GM12891 (cell line): Measurements from ENCODE around the gene PRDM16.

Experiments used
- DNase-seq: peaks from one replicate; pipeline ENCODE4 v3.0.0; 2011; ENCODE audit warnings: low spot score; ENCODE audit not compliant: insufficient read length
- FAIRE-seq: peaks from 2 replicates; lab custom pipeline; 2011; peaks lifted over from hg19 to GRCh38; lab: Jason Lieb, UNC
- PAX5 ChIP-seq: IDR thresholded peaks from 2 replicates; pipeline ENCODE4 v1.6.1; 2011; ENCODE audit warnings: low read length, moderate library complexity, mild to moderate bottlenecking; ENCODE audit not compliant: insufficient read depth, severe bottlenecking
- POLR2A ChIP-seq: IDR thresholded peaks from 2 replicates; pipeline ENCODE4 v1.6.1; 2011; ENCODE audit warnings: low read depth, low read length, control low read depth
- POLR2AphosphoS5 ChIP-seq: IDR thresholded peaks from 2 replicates; pipeline ENCODE4 v1.6.1; 2011; ENCODE audit warnings: low read depth, low read length, control low read depth
- POU2F2 ChIP-seq: IDR thresholded peaks from 2 replicates; pipeline ENCODE4 v1.6.1; 2011; ENCODE audit warnings: low read depth, mild to moderate bottlenecking, control low read depth, low read length, moderate library complexity
- SPI1 ChIP-seq: IDR thresholded peaks from 2 replicates; pipeline ENCODE4 v1.6.1; 2011; ENCODE audit warnings: low read depth, low read length, control low read depth
- TAF1 ChIP-seq: IDR thresholded peaks from 2 replicates; pipeline ENCODE4 v1.6.1; 2011; ENCODE audit warnings: low read depth, low read length, control low read depth

PRDM16 gene

GRCh38 chr1:3481046-3481445, 412.0 kb downstream of the PRDM16 start:
- FAIRE-seq (no peak), DNase-seq (no peak)
- no peak for TF ChIP-seq SPI1

- FAIRE-seq, result no peak
- DNase-seq, result no peak
- TF ChIP-seq PAX5 (no peak), POLR2AphosphoS5 (no peak), SPI1 (no peak), TAF1 (no peak), POU2F2 (no peak), POLR2A (no peak)
These were observed 412.9 kb downstream of the PRDM16 start for GRCh38 chr1:3481836-3482375.

- FAIRE-seq (no peak), DNase-seq (peak; percentile 70)
- TF ChIP-seq TAF1, result no peak
- TF ChIP-seq POLR2A, result no peak
- no peak for TF ChIP-seq SPI1
- TF ChIP-seq PAX5, result no peak
These were observed 413.4 kb downstream of the PRDM16 start for GRCh38 chr1:3482378-3482849.

- no peak for DNase-seq
- no peak for TF ChIP-seq SPI1
- no peak for TF ChIP-seq POLR2AphosphoS5
- FAIRE-seq, result no peak
These were observed 414.4 kb downstream of the PRDM16 start for GRCh38 chr1:3483380-3483779.

GRCh38 chr1:3483801-3484444, 414.9 kb downstream of the PRDM16 start:
- FAIRE-seq (no peak), DNase-seq (peak; percentile 77)
- TF ChIP-seq SPI1, result no peak
- TF ChIP-seq POLR2AphosphoS5, result no peak
- TF ChIP-seq TAF1, result no peak
- no peak for TF ChIP-seq POLR2A
- TF ChIP-seq PAX5, result no peak
- no peak for TF ChIP-seq POU2F2

- no peak for DNase-seq
- TF ChIP-seq POLR2A (no peak), PAX5 (no peak)
- no peak for FAIRE-seq
These were observed 416.0 kb downstream of the PRDM16 start for GRCh38 chr1:3485016-3485415.
